DOHH2 (cell line): ENCODE results near the gene L3MBTL4.

ENCODE experiments used
- EZH2phosphoT487 ChIP-seq: fragments of 200-600 bp; sonication (generic); IDR thresholded peaks from 2 replicates; pipeline ENCODE4 v1.6.1; 2017; ENCODE audit warnings: borderline replicate concordance, mild to moderate bottlenecking, antibody characterized with exemption, low read length, moderate library complexity, mixed read lengths
- TF ChIP-seq, protein P1 (sequence below): fragments of 200-600 bp; sonication (generic); IDR thresholded peaks from one replicate; pipeline ENCODE4 v1.5.1; 2014; ENCODE audit warnings: antibody characterized with exemption, mild to moderate bottlenecking, low read depth, low read length; ENCODE audit not compliant: poor library complexity, severe bottlenecking

DNA sequence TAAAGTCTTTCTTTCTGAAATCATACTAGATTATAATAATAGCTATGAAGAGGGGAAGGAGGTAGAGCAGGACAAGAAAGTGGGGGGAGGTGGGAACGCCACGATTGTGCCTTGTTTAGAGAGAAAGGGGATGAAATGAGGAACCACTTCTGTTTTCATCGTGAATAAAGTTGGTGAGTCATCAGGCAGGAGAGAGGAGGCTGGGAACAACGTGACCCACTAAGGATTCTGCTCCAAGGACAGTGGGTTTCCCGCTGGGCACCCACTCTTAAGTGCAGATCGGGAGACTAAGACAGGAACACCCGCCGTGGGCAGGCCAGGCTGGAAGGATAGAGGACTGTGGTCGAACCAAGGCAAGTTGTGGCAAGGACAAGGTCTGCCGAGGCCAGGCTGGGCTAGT, 158.2 kb downstream of the L3MBTL4 start:
- TF ChIP-seq, protein P1, sequence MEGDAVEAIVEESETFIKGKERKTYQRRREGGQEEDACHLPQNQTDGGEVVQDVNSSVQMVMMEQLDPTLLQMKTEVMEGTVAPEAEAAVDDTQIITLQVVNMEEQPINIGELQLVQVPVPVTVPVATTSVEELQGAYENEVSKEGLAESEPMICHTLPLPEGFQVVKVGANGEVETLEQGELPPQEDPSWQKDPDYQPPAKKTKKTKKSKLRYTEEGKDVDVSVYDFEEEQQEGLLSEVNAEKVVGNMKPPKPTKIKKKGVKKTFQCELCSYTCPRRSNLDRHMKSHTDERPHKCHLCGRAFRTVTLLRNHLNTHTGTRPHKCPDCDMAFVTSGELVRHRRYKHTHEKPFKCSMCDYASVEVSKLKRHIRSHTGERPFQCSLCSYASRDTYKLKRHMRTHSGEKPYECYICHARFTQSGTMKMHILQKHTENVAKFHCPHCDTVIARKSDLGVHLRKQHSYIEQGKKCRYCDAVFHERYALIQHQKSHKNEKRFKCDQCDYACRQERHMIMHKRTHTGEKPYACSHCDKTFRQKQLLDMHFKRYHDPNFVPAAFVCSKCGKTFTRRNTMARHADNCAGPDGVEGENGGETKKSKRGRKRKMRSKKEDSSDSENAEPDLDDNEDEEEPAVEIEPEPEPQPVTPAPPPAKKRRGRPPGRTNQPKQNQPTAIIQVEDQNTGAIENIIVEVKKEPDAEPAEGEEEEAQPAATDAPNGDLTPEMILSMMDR = no peak
- no peak for TF ChIP-seq EZH2phosphoT487
